ENCODE results near the gene TMEM154. TPM values are rescaled to one million over a fixed set of nuclear protein-coding genes. Genes with fewer than 3 reads are reported as not detected.
"Not testable (repeated sequence)": the region's sequence is repeated elsewhere in the genome, so short reads cannot be mapped to it uniquely, and the experiment has no call there.

TMEM154 gene
- total RNA-seq, 2 experiments from 2014 or later, result 13.6 to 16.7 TPM

DNA sequence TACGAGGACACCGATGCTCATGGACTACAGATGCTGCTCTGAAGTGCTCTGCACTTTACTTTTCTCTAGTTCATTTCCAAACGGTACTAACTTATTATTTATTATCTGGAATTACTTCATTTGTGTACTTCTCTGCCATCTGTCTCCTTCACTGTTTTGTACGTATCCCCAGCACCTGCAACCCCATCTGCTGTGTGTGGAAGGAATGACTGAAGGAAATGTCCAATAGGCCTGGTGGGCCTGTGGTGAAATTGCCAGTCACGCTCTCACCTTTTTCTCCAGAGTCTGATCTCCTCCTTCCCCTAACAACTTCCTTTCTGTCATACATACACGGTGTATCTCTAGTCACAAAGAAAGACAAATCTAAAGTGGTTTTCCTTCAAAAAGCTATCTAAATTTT, 12.9 kb downstream of the TMEM154 start:
- no peak for ATAC-seq (ENCODE audit: poor library complexity)
- Histone ChIP-seq H3K4me3 (ENCODE audit: low read length) (no peak overlapping the region), H3K36me3 (ENCODE audit: insufficient read depth, low read length) (peaks cover 8% of the 10 kb centered on the region), H3K9me3 (ENCODE audit: control insufficient read depth in 1 of 2, insufficient read depth in 1 of 2, low read length in 2 of 2) (no peaks in the 10 kb centered on the region), H3K27me3 (ENCODE audit: control insufficient read depth in 1 of 2, insufficient read depth in 2 of 2, low read length in 2 of 2) (no peaks in the 10 kb centered on the region), H3K4me1 (ENCODE audit: insufficient read depth, low read length) (peaks cover 13% of the 10 kb centered on the region), H3K27ac (ENCODE audit: low read depth in 1 of 2, low read length in 2 of 2) (no peak overlapping the region)
- TF ChIP-seq CTCF (IDR thresholded peaks at IDR 0.05), result no peak
- ChIA-PET POLR2A (no interaction called here), CTCF (no interaction called here)
- DNase-seq, result no peak
- intact Hi-C loops (cut with DNase I, micrococcal nuclease), result no loop called here
- Mint-ChIP-seq H3K4me3 (no peak overlapping the region), H3K27me3 (no peaks in the 10 kb centered on the region), H3K27ac (no peak overlapping the region), H3K9me3 (no peaks in the 10 kb centered on the region), H3K4me1 (ENCODE audit: low read depth) (peaks cover 39% of the 10 kb centered on the region), H3K36me3 (ENCODE audit: low read depth) (peaks cover 51% of the 10 kb centered on the region)

DNA sequence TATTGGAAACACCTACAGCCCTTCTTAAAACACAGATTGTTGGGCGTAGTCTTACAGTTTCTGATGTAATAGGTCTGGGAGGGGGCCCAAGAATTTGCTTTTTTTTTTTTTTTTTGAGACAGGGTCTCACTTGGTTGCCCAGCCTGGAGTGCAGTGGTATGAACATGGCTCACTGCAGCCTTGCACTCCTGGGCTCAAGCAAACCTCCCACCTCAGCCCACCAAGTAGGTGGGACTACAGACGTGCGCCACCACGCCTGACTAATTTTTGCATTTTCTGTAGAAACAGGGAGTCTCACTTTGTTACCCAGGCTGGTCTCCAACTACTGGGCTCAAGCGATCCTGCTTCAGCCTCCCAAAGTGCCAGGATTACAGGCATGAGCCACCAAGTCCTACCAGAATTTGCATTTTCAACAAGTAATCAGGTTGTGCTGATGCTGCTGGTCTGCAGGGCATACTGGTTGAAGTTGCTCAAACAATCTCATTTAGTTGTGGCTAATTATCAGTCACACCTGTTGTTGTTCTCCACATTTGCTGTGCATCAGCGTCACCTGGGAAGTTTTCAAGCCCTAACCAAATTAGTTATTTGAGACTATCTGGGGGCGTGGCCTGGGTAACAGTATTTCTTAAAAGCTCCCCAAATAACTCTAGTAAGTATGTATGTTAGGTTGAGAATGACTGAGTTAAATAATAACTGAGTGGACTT, 14.0 kb downstream of the TMEM154 start:
- CTCF ChIA-PET, result interaction anchor here (0.9 kb wide), 1 partner anchor 13 kb away, joined by 3 read pairs; the partner anchor contains the start of gene TMEM154
- H3K36me3 Mint-ChIP-seq (ENCODE audit: low read depth), result peaks cover 54% of the 10 kb centered on the region
- no peaks in the 10 kb centered on the region for H3K9me3 Mint-ChIP-seq
- intact Hi-C loops (cut with DNase I, micrococcal nuclease), result no loop called here
- ATAC-seq (ENCODE audit: poor library complexity) (no peak), DNase-seq (no peak)
- TF ChIP-seq CTCF (IDR thresholded peaks at IDR 0.05), result no peak
- no peaks in the 10 kb centered on the region for H3K9me3 ChIP-seq (ENCODE audit: control insufficient read depth in 1 of 2, insufficient read depth in 1 of 2, low read length in 2 of 2)
- no peak overlapping the region for H3K27ac Mint-ChIP-seq
- POLR2A ChIA-PET, result interaction anchor here (0.7 to 2.6 kb wide), 2 partner anchors 14 to 112 kb away, joined by 3 to 7 read pairs; partner anchors contain the start of gene TMEM154
- H3K4me1 Mint-ChIP-seq (ENCODE audit: low read depth), result peaks cover 40% of the 10 kb centered on the region
- H3K36me3 ChIP-seq (ENCODE audit: insufficient read depth, low read length), result peaks cover 5% of the 10 kb centered on the region
- H3K27me3 Mint-ChIP-seq, result no peaks in the 10 kb centered on the region
- peaks cover 13% of the 10 kb centered on the region for H3K4me1 ChIP-seq (ENCODE audit: insufficient read depth, low read length)
- H3K4me3 ChIP-seq (ENCODE audit: low read length), result no peak overlapping the region
- no peak overlapping the region for H3K27ac ChIP-seq (ENCODE audit: low read depth in 1 of 2, low read length in 2 of 2)
- H3K4me3 Mint-ChIP-seq, result no peak overlapping the region
- no peaks in the 10 kb centered on the region for H3K27me3 ChIP-seq (ENCODE audit: control insufficient read depth in 1 of 2, insufficient read depth in 2 of 2, low read length in 2 of 2)

GRCh38 chr4:152664067-152664378, 15.8 kb downstream of the TMEM154 start:
- POLR2A ChIA-PET, result interaction anchor here (2.6 kb wide), 1 partner anchor 16 kb away, joined by 7 read pairs; the partner anchor contains the start of gene TMEM154
- H3K27me3 Mint-ChIP-seq; intact Hi-C loops (cut with DNase I, micrococcal nuclease); H3K9me3 Mint-ChIP-seq; H3K27ac Mint-ChIP-seq; H3K9me3 ChIP-seq (ENCODE audit: control insufficient read depth in 1 of 2, insufficient read depth in 1 of 2, low read length in 2 of 2); H3K4me3 ChIP-seq (ENCODE audit: low read length); CTCF ChIA-PET; DNase-seq; H3K27ac ChIP-seq (ENCODE audit: low read depth in 1 of 2, low read length in 2 of 2); H3K4me3 Mint-ChIP-seq; H3K27me3 ChIP-seq (ENCODE audit: control insufficient read depth in 1 of 2, insufficient read depth in 2 of 2, low read length in 2 of 2); ATAC-seq (ENCODE audit: poor library complexity); H3K36me3 ChIP-seq (ENCODE audit: insufficient read depth, low read length): not testable (repeated sequence)
- H3K4me1 Mint-ChIP-seq (ENCODE audit: low read depth), result peaks cover 42% of the 10 kb centered on the region
- H3K36me3 Mint-ChIP-seq (ENCODE audit: low read depth), result peaks cover 63% of the 10 kb centered on the region
- peaks cover 13% of the 10 kb centered on the region for H3K4me1 ChIP-seq (ENCODE audit: insufficient read depth, low read length)
